Measurements from ENCODE around the gene ALB.

Gene ALB

GRCh38 chr4:73432169-73433000 lies 28.3 kb downstream of the ALB start:
- DNase-seq: no peak

GRCh38 chr4:73433140-73433539 lies 29.1 kb downstream of the ALB start:
- no peak for DNase-seq

- no peak for DNase-seq
These were observed 30.2 kb downstream of the ALB start for GRCh38 chr4:73434311-73434710.

GRCh38 chr4:73435984-73436383 lies 31.9 kb downstream of the ALB start, which contains the start of gene AFP:
AFP (plus strand) TSS chr4:73436221; CDS start chr4:73436263, 42 bp downstream.
- no peak for DNase-seq

GRCh38 chr4:73436674-73437557 lies 32.8 kb downstream of the ALB start:
- no peak for DNase-seq

- no peak for DNase-seq
These were observed 33.5 kb downstream of the ALB start for GRCh38 chr4:73437558-73437956.

GRCh38 chr4:73438048-73438447 lies 34.0 kb downstream of the ALB start:
- DNase-seq: no peak

GRCh38 chr4:73438582-73439215 lies 34.6 kb downstream of the ALB start:
- DNase-seq: no peak

- no peak for DNase-seq
These were observed 35.4 kb downstream of the ALB start for GRCh38 chr4:73439445-73439844.

GRCh38 chr4:73439991-73440390 lies 35.9 kb downstream of the ALB start:
- DNase-seq: no peak

GRCh38 chr4:73440653-73441052 lies 36.6 kb downstream of the ALB start:
- no peak for DNase-seq

- DNase-seq: no peak
These were observed 38.2 kb downstream of the ALB start for GRCh38 chr4:73442275-73442674.

- DNase-seq: no peak
These were observed 39.1 kb downstream of the ALB start for GRCh38 chr4:73443224-73443623.

GRCh38 chr4:73445383-73446335 lies 41.6 kb downstream of the ALB start:
- DNase-seq: no peak

- peak; percentile 28 for DNase-seq
These were observed 42.4 kb downstream of the ALB start for GRCh38 chr4:73446336-73446938.

GRCh38 chr4:73447671-73448070 lies 43.6 kb downstream of the ALB start:
- no peak for DNase-seq

GRCh38 chr4:73448448-73449203 lies 44.5 kb downstream of the ALB start:
- DNase-seq: no peak

- DNase-seq: peak; percentile 23
These were observed 46.4 kb downstream of the ALB start for GRCh38 chr4:73450398-73451004.

- DNase-seq: no peak
These were observed 47.3 kb downstream of the ALB start for GRCh38 chr4:73451404-73451803.

- DNase-seq: no peak
These were observed 48.1 kb downstream of the ALB start for GRCh38 chr4:73451981-73452747.
